ENCODE data around the gene HSD11B2. TPM values are rescaled to one million over a fixed set of nuclear protein-coding genes. Genes with fewer than 3 reads are reported as not detected.

The HSD11B2 gene
- total RNA-seq, 1 experiment from 2014 or later: 33.4 TPM

GRCh38 chr16:67400901-67401300 is 30.0 kb upstream of the HSD11B2 start:
- H3K27ac Mint-ChIP-seq: no peak overlapping the region
- POLR2A ChIA-PET: no interaction called here

More at GRCh38 chr16:67400901-67401300, 30.0 kb upstream of the HSD11B2 start:
- TF ChIP-seq, protein P1, sequence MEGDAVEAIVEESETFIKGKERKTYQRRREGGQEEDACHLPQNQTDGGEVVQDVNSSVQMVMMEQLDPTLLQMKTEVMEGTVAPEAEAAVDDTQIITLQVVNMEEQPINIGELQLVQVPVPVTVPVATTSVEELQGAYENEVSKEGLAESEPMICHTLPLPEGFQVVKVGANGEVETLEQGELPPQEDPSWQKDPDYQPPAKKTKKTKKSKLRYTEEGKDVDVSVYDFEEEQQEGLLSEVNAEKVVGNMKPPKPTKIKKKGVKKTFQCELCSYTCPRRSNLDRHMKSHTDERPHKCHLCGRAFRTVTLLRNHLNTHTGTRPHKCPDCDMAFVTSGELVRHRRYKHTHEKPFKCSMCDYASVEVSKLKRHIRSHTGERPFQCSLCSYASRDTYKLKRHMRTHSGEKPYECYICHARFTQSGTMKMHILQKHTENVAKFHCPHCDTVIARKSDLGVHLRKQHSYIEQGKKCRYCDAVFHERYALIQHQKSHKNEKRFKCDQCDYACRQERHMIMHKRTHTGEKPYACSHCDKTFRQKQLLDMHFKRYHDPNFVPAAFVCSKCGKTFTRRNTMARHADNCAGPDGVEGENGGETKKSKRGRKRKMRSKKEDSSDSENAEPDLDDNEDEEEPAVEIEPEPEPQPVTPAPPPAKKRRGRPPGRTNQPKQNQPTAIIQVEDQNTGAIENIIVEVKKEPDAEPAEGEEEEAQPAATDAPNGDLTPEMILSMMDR (IDR thresholded peaks at IDR 0.05): no peak
- TF ChIP-seq TEAD1 (CRISPR knock-in tag; IDR thresholded peaks at IDR 0.05) (no peak), ATF6 (CRISPR knock-in tag; IDR thresholded peaks at IDR 0.05) (no peak), ZNF317 (CRISPR knock-in tag; IDR thresholded peaks at IDR 0.05; ENCODE audit: borderline replicate concordance, low read depth) (no peak), RORB (CRISPR knock-in tag; IDR thresholded peaks at IDR 0.05) (no peak), HMGA2 (CRISPR knock-in tag; IDR thresholded peaks at IDR 0.05) (no peak), KAT7 (CRISPR knock-in tag; IDR thresholded peaks at IDR 0.05; ENCODE audit: borderline replicate concordance) (no peak), ZNF263 (CRISPR knock-in tag; IDR thresholded peaks at IDR 0.05; ENCODE audit: low read depth) (no peak), SMAD4 (CRISPR knock-in tag; IDR thresholded peaks at IDR 0.05) (no peak), JUN (CRISPR knock-in tag; IDR thresholded peaks at IDR 0.05) (no peak), ZBTB21 (CRISPR knock-in tag; IDR thresholded peaks at IDR 0.05; ENCODE audit: borderline replicate concordance) (no peak)
- TF ChIP-seq, protein P2, sequence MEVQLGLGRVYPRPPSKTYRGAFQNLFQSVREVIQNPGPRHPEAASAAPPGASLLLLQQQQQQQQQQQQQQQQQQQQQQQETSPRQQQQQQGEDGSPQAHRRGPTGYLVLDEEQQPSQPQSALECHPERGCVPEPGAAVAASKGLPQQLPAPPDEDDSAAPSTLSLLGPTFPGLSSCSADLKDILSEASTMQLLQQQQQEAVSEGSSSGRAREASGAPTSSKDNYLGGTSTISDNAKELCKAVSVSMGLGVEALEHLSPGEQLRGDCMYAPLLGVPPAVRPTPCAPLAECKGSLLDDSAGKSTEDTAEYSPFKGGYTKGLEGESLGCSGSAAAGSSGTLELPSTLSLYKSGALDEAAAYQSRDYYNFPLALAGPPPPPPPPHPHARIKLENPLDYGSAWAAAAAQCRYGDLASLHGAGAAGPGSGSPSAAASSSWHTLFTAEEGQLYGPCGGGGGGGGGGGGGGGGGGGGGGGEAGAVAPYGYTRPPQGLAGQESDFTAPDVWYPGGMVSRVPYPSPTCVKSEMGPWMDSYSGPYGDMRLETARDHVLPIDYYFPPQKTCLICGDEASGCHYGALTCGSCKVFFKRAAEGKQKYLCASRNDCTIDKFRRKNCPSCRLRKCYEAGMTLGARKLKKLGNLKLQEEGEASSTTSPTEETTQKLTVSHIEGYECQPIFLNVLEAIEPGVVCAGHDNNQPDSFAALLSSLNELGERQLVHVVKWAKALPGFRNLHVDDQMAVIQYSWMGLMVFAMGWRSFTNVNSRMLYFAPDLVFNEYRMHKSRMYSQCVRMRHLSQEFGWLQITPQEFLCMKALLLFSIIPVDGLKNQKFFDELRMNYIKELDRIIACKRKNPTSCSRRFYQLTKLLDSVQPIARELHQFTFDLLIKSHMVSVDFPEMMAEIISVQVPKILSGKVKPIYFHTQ (CRISPR knock-in tag; IDR thresholded peaks at IDR 0.05): no peak
- TF ChIP-seq, protein P3, sequence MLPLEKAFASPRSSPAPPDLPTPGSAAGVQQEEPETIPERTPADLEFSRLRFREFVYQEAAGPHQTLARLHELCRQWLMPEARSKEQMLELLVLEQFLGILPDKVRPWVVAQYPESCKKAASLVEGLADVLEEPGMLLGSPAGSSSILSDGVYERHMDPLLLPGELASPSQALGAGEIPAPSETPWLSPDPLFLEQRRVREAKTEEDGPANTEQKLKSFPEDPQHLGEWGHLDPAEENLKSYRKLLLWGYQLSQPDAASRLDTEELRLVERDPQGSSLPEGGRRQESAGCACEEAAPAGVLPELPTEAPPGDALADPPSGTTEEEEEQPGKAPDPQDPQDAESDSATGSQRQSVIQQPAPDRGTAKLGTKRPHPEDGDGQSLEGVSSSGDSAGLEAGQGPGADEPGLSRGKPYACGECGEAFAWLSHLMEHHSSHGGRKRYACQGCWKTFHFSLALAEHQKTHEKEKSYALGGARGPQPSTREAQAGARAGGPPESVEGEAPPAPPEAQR (CRISPR knock-in tag; IDR thresholded peaks at IDR 0.05): no peak
- TF ChIP-seq, protein P4, sequence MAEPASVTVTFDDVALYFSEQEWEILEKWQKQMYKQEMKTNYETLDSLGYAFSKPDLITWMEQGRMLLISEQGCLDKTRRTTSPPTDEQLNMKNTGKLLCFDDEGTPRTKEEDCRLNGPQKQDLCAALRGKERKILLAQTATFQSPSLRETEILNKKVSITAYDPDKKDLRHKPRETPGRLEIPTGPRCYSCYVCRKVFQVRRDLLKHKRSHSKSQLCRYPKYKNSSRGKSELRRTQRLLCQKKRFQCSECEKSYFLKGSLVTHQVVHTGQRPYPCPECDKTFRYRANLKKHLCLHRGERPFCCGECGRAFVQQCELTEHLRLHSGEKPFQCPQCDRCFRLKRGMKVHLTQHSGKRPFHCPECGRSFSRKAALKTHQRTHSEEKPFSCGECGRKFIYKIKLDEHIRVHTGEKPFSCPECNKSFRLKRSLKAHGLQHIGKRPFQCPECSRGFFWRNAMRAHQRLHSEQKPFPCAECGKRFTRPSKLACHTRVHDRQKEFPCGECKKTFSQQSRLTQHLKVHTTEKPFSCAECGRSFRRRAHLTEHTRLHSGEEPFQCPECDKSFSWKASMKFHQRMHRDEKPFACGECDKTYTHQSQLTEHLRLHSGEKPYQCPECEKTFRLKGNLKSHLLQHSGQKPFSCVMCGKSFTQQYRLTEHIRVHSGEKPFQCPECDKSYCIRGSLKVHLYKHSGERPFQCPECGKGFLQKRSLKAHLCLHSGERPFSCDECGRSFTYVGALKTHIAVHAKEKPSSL (CRISPR knock-in tag; conservative IDR thresholded peaks at IDR 0.05): no peak
- TF ChIP-seq, protein P5, sequence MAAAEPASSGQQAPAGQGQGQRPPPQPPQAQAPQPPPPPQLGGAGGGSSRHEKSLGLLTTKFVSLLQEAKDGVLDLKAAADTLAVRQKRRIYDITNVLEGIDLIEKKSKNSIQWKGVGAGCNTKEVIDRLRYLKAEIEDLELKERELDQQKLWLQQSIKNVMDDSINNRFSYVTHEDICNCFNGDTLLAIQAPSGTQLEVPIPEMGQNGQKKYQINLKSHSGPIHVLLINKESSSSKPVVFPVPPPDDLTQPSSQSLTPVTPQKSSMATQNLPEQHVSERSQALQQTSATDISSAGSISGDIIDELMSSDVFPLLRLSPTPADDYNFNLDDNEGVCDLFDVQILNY (CRISPR knock-in tag; IDR thresholded peaks at IDR 0.05): no peak
- CTCF ChIA-PET: interaction anchor here (0.7 to 4.2 kb wide), 10 partner anchors 13 to 141 kb away, joined by 4 to 103 read pairs (median 34); partner anchors contain the start of genes KCTD19 and LRRC36
- H3K36me3 Mint-ChIP-seq: no peaks in the 10 kb centered on the region
- peaks cover 29% of the 10 kb centered on the region for H3K27me3 Mint-ChIP-seq (ENCODE audit: low read depth)
- H3K4me3 Mint-ChIP-seq: no peak overlapping the region
- peaks cover 34% of the 10 kb centered on the region for H3K4me1 Mint-ChIP-seq
- DNase-seq (ENCODE audit: low spot score) (no peak), ATAC-seq (no peak)
- no peaks in the 10 kb centered on the region for H3K9me3 Mint-ChIP-seq
